Activated CD8-positive, alpha-beta memory T cell treated with anti-CD3 and anti-CD28 coated beads for 24 hours (primary cell): Measurements from ENCODE around the gene IL3RA.

Source experiments
- DNase-seq: peaks from one replicate; pipeline ENCODE4 v3.0.0-alpha.2; 2020

IL3RA gene

GRCh38 chrX:1385253-1386223 lies 49.0 kb downstream of the IL3RA start:
- no peak for DNase-seq

GRCh38 chrX:1386338-1387127 lies 49.9 kb downstream of the IL3RA start:
- DNase-seq, result no peak

DNA sequence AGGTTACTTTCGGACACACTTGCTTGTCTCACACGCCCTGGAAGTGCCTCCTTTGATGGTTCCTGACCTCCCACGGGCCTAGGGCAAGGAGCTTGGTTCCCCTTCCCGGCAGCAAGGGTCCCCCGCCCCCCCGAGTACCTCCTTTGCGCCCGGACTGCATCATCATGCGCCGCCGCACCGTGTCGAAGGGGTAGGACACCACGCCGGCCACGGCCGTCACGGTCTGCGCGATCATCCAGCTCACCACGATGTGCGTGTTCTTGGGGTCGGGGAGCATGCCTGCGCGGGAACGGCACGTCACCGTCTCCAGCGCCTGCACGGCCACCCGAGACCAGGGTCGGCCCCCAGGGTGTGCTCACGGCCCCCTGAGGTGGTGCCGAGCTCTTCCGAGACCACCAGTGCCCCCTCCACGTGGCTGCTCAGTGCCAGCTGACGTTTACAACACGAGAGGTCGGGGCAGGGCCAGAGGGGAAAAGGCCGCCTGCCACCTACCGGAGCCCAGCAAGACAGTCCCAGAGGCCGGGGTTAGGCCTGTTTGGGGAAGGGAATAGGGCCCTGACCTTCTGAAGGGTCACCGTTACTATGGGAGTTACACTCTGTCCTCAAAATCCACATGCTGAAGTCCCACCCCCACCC lies 50.7 kb downstream of the IL3RA start:
- DNase-seq, result peak; percentile 56

DNA sequence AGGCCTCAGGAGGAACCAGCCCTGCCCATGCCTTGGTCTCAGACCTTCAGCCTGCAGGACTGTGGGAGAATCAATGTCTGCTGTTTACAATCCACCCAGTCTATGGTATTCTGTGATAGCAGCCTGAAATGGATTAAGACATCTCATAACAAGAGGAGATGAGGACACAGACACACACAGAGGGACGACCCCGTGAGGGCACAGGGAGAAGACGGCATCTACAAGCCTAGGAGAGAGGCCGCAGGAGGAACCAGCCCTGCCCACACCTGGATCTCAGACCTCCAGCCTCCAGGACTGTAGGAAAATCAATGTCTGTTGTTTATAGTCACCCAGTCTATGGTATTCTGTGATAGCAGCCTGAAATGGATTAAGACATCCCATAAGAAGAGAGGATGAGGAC lies 52.1 kb downstream of the IL3RA start:
- DNase-seq, result no peak

DNA sequence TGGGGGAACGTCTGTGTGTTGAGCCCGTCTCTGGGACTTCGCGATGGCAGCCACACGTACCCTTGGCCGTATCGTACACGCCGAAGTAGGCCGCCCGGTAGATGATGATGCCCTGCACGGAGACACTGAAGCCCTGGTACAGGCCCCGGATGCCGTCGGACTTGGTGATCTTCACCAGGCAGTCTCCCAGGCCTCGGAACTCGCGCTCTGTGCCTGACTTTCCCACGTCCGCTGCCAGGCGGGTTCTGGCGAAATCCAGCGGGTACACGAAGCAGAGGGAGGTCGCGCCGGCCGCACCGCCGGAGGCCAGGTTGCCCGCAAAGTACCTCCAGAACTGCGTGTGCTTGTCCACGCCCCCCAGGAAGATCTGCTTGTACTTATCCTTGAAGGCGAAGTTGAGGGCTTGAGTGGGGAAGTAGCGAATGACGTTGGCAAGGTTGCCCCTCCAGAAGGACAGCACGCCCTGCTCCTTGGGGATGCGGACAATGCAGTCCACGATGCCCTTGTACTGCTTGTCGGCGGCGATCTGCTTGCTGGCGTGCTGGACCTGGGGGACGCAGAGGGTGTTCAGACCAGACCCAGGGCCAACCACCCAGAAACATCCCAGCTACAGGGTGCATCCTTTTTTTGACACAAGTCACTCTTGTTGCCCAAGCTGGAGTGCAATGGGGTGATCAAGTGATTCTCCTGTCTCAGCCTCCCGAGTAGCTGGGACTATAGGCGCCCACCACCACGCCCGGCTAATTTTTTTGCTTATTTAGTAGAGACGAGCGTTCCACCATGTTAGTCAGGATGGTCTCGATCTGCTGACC lies 52.8 kb downstream of the IL3RA start:
- peak; percentile 58 for DNase-seq

DNA sequence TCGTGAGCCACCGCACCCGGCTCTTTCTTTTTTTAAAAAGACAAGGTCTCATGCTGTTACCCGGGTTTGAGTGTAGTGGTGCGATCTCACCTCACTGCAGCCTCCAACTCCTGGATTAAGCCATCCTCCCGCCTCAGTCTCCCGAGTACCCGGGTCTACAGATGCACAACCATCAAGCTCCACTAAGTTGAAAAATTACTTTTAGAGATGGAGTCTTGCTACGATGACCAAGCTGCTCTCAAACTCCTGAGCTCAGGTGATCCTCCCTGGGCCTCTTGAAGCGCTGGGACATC lies 53.4 kb downstream of the IL3RA start:
- DNase-seq, result no peak

- DNase-seq, result no peak
Observed at GRCh38 chrX:1390621-1391369, 54.2 kb downstream of the IL3RA start.

GRCh38 chrX:1391370-1391706 lies 54.8 kb downstream of the IL3RA start:
- no peak for DNase-seq

- DNase-seq, result peak; percentile 100
Observed at GRCh38 chrX:1391707-1392375, 55.3 kb downstream of the IL3RA start, which contains the start of gene SLC25A6. SLC25A6 (minus strand) TSS chrX:1392113; CDS start chrX:1392009, 104 bp downstream.

DNA sequence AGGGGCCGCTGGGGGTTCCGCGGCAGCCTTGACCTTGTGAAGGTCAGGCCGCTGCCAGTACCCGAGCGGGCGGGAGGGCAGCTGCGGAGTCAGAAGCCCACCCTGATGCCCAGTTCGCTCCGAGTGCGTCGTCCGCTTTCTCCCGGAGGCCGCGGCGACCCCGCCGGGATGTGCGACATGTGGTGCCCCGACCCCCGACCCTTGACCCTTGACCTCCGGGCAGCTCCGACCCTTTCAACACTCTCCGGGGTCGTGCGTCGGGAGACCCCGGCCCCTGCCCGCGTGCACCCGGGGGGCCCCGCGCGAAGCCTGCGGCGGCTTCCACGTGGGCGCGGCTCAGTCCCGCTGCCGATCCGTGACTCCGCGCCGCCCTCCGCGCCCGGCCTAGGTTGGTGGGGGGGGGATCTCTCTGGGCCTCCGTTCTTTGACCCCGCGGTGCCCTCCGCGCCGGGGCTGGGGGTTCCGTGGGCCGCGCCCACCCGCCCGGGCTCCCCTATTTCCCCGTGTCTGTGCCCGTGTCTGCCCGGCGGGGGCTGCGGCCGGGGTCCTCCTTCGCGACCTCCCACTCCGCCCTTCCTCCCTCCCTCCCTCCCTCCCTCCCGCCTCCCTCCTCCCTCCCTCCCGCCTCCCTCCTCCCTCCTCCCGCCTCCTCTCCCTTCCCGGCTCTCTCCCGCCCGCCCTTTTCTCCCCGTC lies 55.9 kb downstream of the IL3RA start:
- DNase-seq, result no peak

DNA sequence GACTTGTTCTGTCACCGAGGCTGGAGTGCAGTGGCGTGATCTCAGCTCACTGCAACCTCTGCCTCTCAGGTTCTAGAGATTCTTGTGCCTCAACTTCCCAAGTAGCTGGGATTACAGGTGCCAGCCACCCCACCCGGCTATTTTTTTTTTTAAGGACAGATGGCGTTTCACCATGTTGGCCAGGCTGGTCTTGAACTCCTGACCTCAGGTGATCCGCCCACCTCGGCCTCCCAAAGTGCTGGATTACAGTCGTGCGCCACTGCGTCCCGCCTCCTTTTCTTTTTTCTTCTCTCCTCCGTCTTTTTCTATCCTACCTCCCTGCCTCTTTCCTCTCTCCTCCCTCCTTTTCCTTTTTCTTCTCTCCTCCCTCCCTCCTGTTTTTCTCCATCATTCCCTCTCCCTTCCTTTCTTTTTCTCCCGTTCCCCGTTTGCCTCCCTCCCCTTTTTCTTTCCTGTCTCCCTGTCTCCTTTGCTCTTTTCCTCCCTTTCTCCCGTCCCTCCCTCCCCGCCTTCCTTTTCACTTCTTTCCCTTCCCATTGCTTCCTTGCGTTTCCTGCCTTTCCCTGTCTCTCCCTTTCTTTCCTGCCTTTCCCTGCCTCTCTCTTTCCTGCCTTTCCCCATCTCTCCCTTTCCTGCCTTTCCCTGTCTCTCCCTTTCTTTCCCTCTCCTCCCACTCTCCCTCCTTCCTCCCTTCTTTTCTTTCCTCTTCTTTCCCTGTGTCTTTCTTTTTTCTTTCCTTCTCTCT lies 57.5 kb downstream of the IL3RA start:
- DNase-seq, result no peak

DNA sequence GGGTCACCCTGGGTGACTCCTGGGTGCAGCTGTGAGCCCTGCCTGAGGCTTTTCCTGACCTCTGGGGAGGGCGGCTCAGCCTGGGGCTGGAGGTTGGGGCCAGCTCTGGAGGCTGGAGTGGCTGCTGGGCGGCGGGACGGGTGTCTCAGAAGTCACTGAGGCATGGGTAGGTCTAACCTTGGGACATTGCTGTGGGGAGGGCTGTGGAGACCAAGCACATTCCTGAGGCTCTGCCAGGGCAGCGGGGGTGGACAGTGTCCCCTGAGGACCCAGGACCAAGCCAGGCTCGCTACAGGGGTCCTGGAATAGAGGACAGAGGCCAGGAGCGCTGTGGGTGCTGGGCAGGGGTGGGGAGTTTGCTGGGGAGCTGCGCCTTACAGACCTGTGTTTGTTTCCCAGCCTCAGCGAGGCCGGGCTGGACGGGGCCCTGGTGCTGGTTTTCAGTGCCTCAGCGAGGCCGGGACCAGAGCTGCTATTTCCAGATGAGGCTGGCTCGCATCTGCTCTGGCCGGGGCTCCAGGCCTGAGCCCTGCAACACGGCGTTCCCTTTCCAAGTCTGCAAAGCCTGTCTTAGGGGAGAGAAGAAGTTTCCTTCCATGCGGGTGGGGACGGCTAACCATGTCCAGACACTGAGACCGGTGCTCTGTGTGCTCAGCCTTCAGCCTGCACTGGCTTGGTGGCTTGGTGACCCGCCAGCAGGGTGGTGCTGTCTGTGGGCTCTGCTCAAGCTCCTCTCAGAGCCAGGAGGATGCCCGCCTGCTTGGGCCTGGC lies 58.3 kb downstream of the IL3RA start:
- no peak for DNase-seq

DNA sequence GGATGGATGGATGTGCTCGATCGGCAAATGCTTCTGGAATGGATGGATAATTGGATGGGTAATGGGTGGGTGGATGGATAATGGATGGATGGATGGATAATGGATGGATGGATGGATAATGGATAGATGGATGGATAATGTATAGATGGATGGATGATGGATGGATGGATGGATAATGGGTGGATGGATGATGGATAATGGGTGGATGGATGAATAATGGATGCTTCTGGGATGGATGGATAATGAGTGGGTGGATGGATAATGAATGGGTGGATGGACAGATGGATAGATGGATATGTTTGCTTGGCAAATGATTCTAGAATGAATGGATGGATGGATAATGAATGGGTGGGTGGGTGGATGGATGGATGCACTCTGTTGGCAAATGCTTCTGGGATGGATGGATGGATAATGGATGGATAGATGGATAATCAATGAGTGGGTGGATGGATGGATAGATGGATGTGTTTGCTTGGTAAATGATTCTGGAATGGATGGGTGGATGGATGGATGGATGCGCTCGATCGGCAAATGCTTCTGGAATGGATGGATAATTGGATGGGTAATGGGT lies 59.1 kb downstream of the IL3RA start:
- no peak for DNase-seq

DNA sequence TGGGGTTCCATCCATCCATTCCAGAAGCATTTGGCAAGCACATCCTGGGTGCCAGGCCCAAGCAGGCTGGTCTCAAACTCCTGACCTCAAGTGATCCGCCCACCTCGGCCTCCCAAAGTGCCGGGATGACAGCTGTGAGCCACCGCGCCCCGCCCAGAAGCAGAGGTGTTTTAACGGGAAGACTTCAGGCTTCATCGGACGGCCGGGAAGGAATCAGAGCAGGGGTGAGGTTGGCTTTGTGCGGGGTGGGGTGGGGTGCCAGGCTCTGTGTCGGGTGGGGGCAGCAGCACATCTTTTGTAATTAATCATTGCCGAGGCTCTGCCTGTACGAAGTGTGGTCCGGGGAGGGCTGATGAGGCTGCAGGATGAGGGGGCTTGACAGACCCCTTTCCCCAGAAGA lies 60.4 kb downstream of the IL3RA start:
- no peak for DNase-seq

- no peak for DNase-seq
Observed at GRCh38 chrX:1397441-1398270, 61.1 kb downstream of the IL3RA start.

- DNase-seq, result no peak
Observed at GRCh38 chrX:1398431-1399340, 62.1 kb downstream of the IL3RA start.

DNA sequence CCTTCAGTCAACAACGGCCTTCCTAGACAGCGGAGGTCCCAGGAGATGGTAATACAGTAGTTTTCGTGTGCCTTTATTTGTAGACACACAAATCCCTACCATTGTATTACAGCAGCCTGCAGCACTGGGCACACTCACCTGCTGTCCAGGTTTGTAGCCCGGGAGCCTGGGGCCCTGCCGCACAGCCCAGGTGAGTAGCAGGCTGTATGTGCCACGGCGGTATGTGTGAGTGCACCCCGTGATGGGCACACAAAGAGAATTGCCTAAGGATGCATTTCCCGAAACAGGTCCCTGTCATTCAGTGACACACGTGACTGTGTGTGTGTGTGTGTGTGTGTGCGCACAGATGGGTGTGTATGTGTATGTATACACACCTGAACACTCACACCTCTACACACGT lies 63.5 kb downstream of the IL3RA start:
- no peak for DNase-seq
